Measurements from ENCODE around the gene IL11.

IL11 gene

DNA sequence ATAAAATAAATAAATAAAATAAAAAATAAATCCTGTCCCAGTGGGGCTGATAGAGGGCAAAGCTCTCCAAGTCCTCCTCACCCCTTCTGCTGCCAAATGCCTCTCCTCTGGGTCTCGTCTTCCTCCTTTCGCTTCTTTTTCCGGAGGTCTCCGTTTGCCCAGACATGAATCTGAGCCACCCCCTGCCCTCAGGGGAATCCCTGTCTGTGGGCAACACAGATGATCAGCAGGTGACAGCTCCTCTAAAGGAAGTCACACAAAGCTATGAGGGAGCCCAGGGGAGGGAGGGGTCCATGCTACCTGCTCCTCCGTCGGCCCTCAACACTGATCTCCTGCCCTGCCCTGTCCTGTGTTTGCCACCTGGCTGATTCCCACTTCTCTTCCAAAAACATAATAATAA lies 45.6 kb downstream of the IL11 start:
- TF ChIP-seq, protein P1, sequence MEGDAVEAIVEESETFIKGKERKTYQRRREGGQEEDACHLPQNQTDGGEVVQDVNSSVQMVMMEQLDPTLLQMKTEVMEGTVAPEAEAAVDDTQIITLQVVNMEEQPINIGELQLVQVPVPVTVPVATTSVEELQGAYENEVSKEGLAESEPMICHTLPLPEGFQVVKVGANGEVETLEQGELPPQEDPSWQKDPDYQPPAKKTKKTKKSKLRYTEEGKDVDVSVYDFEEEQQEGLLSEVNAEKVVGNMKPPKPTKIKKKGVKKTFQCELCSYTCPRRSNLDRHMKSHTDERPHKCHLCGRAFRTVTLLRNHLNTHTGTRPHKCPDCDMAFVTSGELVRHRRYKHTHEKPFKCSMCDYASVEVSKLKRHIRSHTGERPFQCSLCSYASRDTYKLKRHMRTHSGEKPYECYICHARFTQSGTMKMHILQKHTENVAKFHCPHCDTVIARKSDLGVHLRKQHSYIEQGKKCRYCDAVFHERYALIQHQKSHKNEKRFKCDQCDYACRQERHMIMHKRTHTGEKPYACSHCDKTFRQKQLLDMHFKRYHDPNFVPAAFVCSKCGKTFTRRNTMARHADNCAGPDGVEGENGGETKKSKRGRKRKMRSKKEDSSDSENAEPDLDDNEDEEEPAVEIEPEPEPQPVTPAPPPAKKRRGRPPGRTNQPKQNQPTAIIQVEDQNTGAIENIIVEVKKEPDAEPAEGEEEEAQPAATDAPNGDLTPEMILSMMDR (IDR thresholded peaks at IDR 0.05): no peak

DNA sequence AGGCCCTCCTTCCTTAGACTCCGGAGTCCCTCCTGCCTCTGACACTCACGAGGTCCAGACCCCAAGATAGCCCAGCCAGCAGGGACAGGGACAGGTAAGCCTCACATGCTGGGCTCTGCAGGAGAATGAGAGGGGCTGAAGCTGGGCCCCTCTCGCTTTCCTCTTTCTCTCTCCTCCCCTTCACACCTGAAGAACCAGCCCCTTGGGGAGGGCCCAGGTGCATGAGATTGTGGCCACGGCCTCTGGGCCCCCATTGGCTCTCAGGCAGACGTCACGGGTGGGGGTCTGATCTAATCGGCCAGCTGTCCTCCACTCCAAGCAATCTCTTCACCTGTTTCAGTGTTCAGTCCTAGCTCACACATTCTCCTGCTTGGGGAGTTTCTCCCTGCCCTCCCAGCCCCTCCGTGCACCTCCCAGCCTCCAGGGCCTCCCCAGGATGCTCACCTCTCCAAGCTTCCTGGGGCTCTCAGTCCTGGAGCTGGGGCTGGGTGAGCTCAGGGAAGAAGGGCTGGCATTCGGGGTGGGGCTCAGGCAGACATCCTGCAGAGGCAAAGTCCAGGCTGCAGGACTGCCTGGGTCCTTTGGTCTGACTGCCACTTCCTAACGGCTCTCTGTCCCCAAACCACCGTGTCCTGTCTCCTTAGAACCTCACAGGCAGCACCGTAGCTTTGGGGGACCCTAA lies 47.9 kb downstream of the IL11 start:
- TF ChIP-seq, protein P1 (IDR thresholded peaks at IDR 0.05): no peak

DNA sequence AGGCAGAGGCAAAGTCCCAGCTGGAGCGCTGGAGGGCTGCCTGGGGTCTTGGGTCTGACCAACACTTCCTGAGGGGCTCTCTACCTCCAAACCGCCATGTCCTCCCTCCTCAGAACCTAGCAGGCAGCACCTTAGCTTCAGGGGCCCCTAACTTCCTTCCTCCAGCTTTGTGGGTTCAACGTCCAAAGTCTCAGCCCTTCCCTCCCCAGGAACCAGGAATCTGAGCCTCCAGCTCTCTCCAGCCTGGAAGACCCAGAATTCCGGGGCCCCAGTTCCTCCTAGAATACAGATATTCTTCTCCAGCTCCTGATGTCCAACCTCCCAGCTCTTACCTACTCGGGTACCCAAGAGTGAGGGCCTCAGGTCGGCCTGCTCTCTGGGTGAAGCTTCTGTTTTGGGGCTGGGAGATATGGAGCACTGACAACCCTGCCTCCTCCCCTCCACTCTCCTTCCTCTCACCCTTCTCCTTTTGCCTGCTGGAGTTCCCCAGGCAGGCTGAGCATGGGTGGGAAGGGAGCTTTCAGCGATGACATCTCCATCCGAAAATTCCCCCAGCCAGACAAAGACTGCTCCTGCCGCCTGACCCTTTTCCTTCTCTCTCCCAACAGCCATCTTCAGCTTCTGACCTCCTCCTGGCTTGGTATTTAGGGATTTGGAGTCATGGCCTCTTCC lies 48.7 kb downstream of the IL11 start:
- TF ChIP-seq, protein P1 (IDR thresholded peaks at IDR 0.05): no peak

DNA sequence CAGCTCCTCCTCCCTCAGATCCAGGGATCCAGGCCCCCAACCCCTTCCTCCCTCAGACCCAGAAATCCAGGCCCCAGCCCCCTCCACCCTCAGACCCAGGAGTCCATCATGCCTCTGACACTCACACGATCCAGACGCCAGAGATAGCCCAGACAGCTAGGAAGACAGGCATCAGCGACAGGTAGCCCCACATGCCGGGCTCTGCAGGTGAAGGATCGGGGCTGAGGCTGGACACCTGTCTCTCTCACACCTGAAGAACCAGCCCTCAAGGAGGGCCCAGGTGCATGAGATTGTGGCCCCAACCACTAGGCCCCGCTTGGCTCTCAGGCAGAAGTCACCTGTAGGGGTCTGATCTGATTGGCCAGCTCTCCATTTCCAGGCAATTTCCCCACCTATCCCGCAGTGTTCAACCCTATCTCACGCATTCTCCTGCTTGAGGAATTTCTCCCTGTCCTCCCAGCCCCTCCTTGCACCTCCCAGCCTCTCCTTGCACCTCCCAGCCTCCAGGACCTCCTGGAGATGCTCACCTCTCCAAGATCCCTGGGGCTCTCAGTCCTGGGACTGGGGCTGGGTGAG lies 49.3 kb downstream of the IL11 start:
- TF ChIP-seq, protein P1 (IDR thresholded peaks at IDR 0.05): no peak

DNA sequence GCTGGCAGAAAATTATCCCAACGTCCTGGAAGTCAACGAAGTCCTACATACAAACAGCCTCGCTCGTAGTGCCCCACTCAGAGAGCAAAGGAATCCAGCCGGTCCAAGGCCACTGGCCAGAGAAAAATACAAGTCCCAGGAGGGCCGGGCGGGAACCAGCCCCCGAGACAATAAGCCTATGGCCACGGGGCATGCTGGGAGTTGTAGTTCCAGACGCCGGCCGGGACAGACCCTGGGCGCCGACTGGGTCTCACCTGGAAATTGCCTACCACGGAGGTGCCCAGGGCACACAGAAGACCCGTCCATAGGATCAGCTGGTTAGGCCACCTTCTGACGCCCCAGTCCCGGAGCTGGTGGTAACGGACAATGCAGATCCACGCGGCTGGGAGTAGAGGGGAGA lies 50.5 kb downstream of the IL11 start:
- TF ChIP-seq, protein P1 (IDR thresholded peaks at IDR 0.05): no peak

DNA sequence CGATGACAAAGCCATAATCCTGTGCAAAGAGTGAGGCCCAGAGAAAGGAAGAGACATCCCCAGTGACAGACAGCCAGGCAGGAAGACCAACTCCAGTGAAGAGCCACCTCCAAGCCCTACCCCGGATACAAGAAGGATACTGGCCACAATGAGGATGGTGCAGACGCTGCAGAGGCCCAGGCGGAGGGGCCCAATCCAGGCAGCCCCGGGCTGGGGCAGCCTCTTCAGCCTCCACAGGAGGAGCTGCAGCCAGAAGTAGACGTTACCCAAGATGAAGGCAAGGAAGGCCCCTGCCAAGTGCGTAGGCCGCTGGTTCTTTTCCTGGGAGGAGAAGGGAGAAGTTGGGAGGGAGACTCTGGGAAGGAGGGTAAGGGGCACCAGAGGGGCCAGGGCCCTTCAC lies 53.6 kb downstream of the IL11 start:
- TF ChIP-seq, protein P1 (IDR thresholded peaks at IDR 0.05): no peak

DNA sequence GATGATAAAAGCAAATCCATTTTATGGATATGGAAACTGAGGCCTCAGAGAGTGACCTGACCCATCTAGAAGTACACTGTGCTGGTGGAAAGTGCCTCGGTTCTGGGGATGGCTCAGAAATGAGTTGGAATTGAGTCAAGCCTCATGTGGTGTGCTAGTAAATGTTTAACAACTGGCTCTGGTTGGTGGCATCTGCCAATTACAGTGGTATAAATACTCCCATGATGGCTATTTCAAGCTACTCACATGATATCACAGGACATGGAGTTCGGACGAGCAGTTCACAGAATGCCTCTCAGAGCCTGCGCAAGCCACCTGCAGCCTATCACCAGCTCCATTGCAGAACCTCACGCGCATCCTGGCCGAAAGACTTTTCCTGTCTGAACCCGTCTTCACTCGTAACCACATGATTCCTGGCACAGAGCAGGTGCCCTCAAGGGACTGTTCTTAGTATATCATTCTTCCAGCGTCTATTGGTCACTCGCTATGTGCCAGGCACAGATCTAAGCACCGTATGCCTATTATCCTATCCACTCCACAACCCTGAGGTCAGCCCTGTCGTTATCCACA lies 54.2 kb downstream of the IL11 start:
- TF ChIP-seq, protein P1 (IDR thresholded peaks at IDR 0.05): no peak
